ENCODE data around the gene COX6A2.

Gene COX6A2

DNA sequence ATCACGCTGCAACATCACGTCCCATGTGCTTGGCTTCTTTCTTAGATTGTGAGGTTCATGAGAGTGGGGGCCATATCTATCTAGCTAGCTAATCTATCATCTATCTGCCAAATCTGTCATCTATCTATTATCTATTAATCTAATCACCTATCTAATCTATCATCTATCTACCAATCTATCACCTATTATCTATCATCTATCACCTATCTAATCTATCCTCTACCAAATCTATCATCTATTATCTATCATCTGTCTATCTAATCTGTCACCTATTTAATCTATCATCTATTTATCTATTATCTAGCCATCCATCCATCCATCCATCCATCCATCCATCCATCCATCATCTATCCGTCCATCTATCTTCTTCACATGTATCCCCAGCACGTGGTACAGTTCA lies 14.2 kb downstream of the COX6A2 start:
- TF ChIP-seq, protein P1, sequence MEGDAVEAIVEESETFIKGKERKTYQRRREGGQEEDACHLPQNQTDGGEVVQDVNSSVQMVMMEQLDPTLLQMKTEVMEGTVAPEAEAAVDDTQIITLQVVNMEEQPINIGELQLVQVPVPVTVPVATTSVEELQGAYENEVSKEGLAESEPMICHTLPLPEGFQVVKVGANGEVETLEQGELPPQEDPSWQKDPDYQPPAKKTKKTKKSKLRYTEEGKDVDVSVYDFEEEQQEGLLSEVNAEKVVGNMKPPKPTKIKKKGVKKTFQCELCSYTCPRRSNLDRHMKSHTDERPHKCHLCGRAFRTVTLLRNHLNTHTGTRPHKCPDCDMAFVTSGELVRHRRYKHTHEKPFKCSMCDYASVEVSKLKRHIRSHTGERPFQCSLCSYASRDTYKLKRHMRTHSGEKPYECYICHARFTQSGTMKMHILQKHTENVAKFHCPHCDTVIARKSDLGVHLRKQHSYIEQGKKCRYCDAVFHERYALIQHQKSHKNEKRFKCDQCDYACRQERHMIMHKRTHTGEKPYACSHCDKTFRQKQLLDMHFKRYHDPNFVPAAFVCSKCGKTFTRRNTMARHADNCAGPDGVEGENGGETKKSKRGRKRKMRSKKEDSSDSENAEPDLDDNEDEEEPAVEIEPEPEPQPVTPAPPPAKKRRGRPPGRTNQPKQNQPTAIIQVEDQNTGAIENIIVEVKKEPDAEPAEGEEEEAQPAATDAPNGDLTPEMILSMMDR (IDR thresholded peaks at IDR 0.05; ENCODE audit: low read depth, low read length, missing control alignments): no peak
- H3K4me3 ChIP-seq (ENCODE audit: low read depth, low read length): no peak overlapping the region
- DNase-seq (ENCODE audit: low read depth): no peak

DNA sequence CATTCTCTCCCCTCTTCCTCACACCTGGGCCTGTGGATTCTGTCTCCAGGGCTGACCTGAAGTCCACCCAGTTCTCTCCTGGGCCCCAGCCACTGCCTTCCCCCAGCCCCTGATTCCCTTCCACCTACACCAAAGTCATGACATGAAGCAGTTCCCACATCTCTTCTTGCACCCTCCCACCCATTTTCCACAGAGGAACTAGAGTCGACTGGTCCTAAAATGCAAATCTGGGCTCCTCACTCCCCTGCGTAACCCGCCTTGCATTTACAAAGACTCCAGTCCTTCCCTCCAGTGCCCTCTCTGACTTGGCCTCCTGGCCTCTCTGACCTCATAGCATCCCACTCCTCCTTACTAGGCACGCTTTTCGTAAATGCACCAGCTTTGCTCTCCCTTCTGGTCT lies 14.8 kb downstream of the COX6A2 start:
- H3K4me3 ChIP-seq (ENCODE audit: low read depth, low read length): no peak overlapping the region
- DNase-seq (ENCODE audit: low read depth): no peak
- TF ChIP-seq, protein P1 (IDR thresholded peaks at IDR 0.05; ENCODE audit: low read depth, low read length, missing control alignments): no peak

DNA sequence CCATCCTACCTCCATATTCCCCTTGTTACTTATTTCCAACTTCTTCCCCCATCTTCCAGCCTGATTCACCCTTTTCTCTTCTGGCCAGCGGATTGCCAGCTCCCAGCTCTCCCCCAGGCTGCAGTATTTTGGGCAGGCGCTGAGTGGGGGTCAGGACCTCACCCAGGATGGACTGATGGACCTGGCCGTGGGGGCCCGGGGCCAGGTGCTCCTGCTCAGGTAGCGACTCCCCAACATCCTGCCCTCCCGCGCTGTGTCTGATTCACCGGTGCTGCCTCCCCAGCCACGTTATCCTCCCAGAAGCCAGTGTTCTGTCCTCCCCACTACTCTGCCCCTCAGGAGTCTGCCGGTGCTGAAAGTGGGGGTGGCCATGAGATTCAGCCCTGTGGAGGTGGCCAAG lies 15.4 kb downstream of the COX6A2 start:
- DNase-seq (ENCODE audit: low read depth): no peak
- TF ChIP-seq, protein P1 (IDR thresholded peaks at IDR 0.05; ENCODE audit: low read depth, low read length, missing control alignments): no peak
- no peak overlapping the region for H3K4me3 ChIP-seq (ENCODE audit: low read depth, low read length)

DNA sequence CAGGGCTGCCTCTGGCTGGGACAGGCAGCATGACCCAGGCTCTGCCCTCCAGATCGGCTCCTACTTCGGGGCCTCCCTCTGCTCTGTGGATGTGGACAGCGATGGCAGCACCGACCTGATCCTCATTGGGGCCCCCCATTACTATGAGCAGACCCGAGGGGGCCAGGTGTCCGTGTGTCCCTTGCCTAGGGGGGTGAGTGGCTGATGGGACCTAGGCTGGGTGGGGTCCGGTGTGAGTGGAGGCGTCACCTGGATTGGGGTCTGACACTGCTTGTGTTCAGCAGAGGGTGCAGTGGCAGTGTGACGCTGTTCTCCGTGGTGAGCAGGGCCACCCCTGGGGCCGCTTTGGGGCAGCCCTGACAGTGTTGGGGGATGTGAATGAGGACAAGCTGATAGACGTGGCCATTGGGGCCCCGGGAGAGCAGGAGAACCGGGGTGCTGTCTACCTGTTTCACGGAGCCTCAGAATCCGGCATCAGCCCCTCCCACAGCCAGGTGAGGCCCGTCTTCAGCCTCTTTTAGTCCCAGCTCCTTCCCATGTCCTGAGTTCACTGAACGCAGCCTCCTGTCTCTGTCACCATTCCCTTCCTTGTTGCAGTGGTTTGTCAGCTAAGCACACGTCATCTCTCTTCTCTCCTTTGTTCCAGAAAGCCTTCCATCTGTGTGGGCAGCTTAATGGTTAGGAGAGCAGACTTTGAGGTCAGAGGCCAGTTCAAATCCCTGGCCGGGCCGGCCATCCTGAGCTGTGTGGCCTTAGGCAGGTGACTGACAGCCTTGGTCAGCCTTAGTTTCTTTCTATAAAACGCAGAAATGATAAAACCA lies 16.9 kb downstream of the COX6A2 start:
- TF ChIP-seq, protein P1 (IDR thresholded peaks at IDR 0.05; ENCODE audit: low read depth, low read length, missing control alignments): no peak
- no peak overlapping the region for H3K4me3 ChIP-seq (ENCODE audit: low read depth, low read length)
- DNase-seq (ENCODE audit: low read depth): no peak

DNA sequence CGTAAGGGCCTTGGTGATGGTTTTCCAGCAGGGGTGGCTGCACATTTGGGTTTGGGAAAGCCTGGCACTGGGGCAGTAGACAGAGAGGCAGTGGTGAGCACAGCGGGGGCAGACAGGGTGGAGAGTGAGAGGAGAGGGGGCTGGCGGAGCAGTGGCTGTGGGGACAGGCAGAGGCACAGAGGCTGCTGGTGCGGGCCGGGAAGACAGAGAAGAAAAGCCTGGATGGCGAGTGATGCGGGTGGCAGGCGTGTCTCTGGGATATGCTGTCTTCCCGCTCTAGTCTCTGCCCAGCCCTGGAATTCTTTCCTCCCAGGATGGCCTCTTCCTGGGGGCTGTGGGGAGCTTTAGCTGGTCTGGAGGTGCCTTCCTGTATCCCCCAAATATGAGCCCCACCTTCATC lies 18.1 kb downstream of the COX6A2 start:
- DNase-seq (ENCODE audit: low read depth): no peak
- TF ChIP-seq, protein P1 (IDR thresholded peaks at IDR 0.05; ENCODE audit: low read depth, low read length, missing control alignments): no peak
- H3K4me3 ChIP-seq (ENCODE audit: low read depth, low read length): no peak overlapping the region

DNA sequence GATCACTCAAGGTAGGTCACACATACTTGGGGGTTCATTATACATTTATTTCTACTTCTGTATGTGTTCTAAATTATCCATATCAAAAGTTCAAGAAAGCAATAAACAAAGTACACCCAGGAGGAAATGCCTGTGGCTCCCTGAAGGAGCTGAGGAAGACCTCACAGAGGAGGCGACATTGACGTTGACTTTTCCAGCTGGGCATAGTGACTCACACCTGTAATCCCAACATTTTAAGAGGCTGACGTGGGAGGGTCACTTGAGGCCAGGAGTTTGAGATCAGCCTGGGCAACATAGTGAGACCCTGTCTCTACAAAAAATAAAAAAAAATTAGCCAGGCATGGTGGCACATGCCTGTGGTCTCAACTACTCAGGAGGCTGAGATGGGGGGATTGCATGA lies 18.7 kb downstream of the COX6A2 start:
- no peak overlapping the region for H3K4me3 ChIP-seq (ENCODE audit: low read depth, low read length)
- no peak for DNase-seq (ENCODE audit: low read depth)
- TF ChIP-seq, protein P1 (IDR thresholded peaks at IDR 0.05; ENCODE audit: low read depth, low read length, missing control alignments): no peak

DNA sequence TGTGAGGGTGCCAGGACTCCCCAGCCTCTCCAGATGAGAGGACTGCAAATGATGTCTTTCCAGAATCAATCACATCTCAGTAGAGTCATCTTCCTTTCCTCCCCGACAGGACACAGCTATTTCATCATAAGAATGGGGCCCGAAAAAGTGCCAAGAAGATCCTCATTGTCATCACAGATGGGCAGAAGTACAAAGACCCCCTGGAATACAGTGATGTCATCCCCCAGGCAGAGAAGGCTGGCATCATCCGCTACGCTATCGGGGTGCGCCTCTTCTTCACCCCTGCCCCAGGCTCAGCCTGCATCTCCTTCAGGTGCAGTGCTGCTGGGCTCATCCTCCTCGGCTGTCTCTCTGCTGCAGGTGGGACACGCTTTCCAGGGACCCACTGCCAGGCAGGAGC lies 20.8 kb downstream of the COX6A2 start:
- H3K4me3 ChIP-seq (ENCODE audit: low read depth, low read length): no peak overlapping the region
- DNase-seq (ENCODE audit: low read depth): no peak
- TF ChIP-seq, protein P1 (IDR thresholded peaks at IDR 0.05; ENCODE audit: low read depth, low read length, missing control alignments): no peak

All from GM12864 (cell line).